Middle frontal gyrus (tissue), 1 donor: ENCODE measurements around the gene TUBA1C.
"Not testable (repeated sequence)": the region's sequence is repeated elsewhere in the genome, so short reads cannot be mapped to it uniquely, and the experiment has no call there.

ENCODE experiments used
- DNase-seq: peaks from one replicate; pipeline ENCODE4 v3.0.0-alpha.2; 2015; ENCODE audit warnings: low spot score; ENCODE audit errors: extremely low spot score

The TUBA1C gene

GRCh38 chr12:49282740-49283375 lies 18.0 kb downstream of the TUBA1C start:
- DNase-seq, result not testable (repeated sequence)

DNA sequence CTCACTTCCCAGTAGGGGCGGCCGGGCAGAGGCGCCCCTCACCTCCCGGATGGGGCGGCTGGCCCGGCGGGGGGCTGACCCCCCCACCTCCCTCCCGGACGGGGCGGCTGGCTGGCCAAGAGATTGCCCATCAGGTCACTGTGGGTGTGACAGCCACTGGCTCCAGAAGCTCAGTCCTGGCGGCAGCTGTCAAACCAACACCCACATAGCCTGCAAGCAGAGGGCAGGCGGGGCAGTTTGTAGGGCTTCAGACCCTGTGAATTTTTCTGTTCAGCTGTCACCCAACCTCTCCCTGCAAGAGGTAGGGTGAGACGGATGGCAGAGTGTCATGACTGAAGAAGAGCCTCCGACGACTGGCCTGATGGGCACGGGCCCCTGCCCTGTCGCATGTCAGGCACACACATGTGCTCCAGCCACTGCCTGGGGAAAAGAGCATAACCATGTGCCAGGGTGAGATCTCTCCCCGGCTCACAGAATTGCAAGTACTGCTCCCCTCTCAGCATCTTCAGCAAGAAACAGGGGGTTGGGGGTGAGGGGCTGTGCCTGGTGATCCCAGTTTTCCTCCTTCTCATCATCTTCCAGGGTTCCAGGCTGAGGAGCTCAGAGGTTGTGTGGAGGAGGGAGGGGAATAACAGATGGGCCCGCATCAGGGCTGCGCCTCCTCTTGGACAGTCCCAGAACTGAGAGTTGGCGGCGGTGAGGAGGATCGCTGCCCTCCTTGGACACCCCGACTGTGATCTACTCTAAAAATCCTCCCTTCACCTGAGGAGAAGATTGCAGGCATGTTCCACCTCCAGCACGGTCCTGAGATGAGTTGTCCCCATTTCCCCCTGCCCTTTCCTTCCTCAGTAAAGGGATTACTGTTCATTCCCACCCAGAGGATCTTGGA lies 18.9 kb downstream of the TUBA1C start:
- DNase-seq, result no peak

DNA sequence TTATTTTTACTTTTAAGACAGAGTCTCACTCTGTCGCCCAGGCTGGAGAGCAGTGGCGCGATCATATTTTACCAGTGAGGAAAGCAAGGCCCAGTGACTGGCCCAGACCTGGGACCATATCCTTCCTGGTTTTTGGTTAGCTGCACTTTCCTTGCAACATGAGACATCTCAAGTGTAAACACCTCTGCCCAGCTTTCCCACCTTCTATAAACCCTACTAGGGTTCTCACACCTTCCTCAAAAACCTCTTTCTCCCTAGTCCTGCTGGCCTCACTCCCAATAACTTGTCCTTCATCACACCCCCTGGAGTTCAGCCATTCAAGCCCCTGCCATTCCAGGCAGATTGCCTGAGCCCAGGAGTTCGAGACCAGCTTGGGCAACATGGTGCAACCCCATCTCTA lies 19.8 kb downstream of the TUBA1C start:
- DNase-seq, result no peak

GRCh38 chr12:49287876-49288275 lies 23.0 kb downstream of the TUBA1C start:
- no peak for DNase-seq

- DNase-seq, result no peak
Observed at GRCh38 chr12:49288412-49288853, 23.6 kb downstream of the TUBA1C start.

DNA sequence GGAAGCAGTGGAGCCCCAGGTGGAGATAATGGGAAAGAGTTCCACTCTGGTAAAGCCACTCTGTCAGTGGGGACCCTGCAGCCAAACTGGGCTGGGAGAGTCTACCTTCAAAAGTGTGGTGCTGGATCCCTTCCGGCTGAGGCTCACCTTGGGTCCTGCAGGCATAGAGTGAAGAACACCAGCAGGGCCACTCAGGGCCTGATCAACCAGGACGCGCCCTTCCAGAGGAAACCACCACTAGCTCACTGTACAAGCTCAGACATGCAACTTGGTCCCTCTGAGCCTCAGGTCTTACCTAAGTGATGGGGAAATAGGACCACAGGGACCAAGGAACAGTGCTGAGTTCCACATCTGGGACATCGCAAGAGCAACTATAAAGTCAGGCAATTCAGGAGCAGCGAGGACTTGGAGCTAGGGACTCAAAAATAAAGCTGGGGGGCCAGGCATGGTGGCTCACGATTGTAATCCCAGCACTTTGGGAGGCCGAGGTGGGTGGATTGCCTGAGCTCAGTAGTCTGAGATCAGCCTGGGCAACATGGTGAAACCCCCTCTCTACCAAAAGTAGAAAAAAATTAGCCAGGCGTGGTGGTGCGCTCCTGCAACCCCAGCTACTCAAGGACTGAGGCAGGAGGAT lies 24.2 kb downstream of the TUBA1C start:
- no peak for DNase-seq

- DNase-seq, result no peak
Observed at GRCh38 chr12:49292729-49293055, 27.8 kb downstream of the TUBA1C start.

DNA sequence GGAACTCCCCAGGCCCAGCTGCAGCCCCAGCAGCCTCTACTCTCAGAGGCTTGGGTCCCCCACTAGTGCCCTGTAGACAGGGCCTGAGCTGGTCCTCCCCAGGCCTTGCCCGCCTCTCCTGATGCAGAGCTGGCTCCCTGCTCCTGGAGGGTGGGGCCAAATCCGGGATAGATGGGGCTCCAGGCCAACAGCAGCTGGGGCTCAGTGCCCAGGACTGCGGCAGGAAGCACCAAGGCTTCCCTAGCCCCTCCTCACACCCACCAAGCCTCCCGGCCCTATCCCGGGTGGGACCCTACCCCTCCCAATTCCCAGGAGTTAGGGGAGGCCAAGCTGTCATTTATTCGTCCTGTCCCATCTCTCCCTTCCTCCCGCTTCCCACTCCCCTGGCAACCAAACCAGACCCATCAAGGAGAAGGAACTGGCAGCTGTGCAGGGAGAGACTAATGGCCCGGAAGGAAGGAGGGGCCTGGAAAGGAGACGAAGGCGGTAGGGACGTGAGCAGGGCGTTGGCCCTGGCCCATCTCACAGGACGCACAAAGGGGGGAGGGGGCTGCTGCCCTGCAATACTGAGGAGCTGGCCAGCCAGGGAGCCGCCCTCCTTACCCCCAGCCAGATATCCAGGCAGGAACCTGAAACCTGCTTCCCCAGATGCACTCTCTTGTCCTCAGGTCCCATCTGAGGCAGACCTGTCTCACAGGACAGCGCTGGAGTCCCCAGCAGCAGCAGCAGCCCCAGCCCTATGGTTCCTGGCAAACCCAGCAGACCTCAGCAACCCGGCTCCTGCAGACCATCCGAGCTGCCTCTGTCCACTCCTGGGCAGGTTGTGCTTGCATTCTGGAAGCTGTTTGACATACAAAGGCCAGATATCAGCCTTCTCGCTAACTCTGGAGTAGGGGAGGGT lies 28.4 kb downstream of the TUBA1C start:
- no peak for DNase-seq

- DNase-seq, result no peak
Observed at GRCh38 chr12:49294086-49294803, 29.4 kb downstream of the TUBA1C start.

- no peak for DNase-seq
Observed at GRCh38 chr12:49294804-49295081, 29.9 kb downstream of the TUBA1C start.

- no peak for DNase-seq
Observed at GRCh38 chr12:49295082-49295936, 30.4 kb downstream of the TUBA1C start, which contains the start of gene PRPH. Gene PRPH, plus strand, starts transcription at chr12:49295147. Its CDS starts 54 bp downstream, at chr12:49295201.

- no peak for DNase-seq
Observed at GRCh38 chr12:49296034-49296835, 31.4 kb downstream of the TUBA1C start.

DNA sequence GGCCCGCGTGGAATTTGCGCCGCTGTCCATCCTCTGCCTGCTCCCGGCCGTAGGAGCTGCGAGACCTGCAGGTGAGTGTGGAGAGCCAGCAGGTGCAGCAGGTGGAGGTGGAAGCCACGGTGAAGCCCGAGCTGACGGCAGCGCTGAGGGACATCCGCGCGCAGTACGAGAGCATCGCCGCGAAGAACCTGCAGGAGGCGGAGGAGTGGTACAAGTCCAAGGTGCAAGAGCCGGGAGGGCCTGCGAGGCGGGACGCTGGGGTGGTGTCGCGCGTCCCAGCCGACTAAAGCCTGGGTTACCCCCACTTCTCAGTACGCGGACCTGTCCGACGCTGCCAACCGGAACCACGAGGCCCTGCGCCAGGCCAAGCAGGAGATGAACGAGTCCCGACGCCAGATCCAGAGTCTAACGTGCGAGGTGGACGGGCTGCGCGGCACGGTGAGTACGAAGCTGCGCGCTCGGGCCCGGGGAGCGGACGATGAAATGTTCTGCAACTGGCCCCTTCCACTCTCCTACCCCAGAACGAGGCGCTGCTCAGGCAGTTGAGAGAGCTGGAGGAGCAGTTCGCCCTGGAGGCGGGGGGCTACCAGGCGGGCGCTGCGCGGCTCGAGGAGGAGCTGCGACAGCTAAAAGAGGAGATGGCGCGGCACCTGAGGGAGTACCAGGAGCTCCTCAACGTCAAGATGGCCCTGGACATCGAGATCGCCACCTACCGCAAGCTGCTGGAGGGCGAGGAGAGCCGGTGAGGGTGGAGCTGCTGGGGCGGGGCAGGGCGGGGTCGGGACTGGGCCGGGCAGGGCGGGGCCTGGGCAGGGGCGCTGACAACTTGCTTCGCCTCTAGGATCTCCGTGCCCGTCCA lies 32.2 kb downstream of the TUBA1C start:
- no peak for DNase-seq

GRCh38 chr12:49297695-49298060 lies 32.8 kb downstream of the TUBA1C start:
- no peak for DNase-seq

DNA sequence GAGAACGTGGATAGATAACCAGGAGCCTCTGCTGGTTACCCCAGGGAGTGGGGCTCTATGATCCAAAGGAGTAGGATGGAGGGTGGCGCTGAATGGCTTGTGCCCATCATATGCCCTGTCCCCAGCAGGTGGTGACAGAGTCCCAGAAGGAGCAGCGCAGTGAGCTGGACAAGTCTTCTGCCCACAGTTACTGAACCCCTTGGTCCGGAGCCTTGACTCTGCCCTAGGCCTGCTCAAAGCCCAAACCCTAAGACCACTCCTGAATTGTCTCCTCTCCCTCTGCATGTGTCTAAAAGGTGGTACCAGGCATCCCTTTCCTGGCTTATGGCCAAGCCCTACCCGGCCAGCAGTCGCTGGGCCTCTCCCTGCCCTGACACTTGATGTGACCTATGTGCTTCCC lies 33.3 kb downstream of the TUBA1C start:
- DNase-seq, result no peak

- no peak for DNase-seq
Observed at GRCh38 chr12:49301760-49302159, 36.9 kb downstream of the TUBA1C start.

GRCh38 chr12:49304161-49304560 lies 39.3 kb downstream of the TUBA1C start:
- DNase-seq, result no peak
